GM18526 (cell line): ENCODE measurements around the gene PYGB.

ENCODE experiments used
- POLR2A ChIP-seq: IDR thresholded peaks from 3 replicates; pipeline ENCODE4 v1.6.1; 2011; ENCODE audit not compliant: insufficient read length; ENCODE audit errors: extremely low read depth

The PYGB gene

DNA sequence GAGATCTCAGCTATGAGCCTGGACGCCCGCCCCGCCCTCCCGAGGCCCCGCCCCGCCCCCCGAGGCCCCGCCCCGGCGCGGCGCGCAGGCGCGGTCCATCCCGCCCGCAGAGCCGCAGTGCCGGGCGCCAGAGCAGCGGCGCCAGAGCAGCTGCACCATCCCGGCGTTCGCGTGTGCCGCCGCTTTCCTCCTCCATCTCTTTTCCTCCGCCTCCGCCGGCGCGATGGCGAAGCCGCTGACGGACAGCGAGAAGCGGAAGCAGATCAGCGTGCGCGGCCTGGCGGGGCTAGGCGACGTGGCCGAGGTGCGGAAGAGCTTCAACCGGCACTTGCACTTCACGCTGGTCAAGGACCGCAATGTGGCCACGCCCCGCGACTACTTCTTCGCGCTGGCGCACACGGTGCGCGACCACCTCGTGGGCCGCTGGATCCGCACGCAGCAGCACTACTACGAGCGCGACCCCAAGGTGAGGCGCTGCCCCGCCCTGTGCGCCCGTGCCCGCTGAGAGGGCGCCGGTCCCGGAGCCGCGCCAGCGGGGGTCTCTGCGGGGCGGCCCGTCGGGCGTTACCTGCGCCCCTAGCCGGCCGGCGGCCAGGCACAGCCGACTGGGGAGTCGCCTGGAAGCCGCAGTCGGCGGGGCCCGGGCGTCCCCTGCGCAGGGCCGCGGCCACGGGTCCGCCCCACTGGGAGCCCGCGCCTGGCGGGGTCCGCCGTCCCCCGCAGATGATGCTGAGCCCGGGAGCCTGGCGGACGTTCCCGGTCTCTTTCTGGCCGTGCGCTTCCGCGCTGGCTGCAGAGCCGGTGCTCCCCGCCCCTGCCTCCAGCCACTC is at the start of gene PYGB:
PYGB (plus strand) TSS at position 130 of the 830 bp plus-strand sequence; CDS start at position 224, 94 bp downstream.
- TF ChIP-seq POLR2A: peak; percentile 84

DNA sequence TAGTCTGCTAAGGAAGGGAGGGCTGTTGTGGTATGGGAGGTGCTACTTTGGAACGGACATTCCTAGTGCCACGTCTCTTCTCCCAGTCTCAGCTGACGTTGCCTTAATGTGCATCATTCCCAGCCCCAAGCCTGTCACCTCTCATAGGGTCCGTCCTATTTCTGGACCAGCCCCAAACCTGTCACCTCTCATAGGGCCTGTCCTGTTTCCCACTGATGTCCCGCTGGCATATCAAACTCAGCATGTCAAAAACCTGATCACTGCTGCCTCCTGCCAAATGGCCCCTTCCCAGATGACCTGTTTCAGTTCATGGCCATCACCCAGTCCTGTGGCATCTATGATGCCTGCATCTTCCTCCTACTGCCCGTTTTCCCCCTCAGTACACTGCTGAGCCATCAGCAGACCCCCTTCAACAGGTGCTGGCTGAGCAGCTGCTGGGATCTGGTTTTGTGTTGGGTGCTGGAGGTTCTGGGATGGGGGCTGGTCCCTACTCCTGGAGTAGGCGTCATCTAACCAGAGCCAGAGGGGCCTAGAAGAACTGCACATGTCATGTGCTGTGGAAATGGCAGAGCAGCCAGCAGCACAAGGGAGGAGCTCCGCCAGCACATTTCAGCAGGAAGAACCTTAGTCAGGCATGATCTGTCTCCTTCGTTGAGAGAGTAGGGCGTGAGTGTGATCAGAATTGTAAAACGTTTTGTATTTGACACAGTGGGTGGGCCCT is 49.1 kb upstream of the PYGB start:
- no peak for TF ChIP-seq POLR2A

DNA sequence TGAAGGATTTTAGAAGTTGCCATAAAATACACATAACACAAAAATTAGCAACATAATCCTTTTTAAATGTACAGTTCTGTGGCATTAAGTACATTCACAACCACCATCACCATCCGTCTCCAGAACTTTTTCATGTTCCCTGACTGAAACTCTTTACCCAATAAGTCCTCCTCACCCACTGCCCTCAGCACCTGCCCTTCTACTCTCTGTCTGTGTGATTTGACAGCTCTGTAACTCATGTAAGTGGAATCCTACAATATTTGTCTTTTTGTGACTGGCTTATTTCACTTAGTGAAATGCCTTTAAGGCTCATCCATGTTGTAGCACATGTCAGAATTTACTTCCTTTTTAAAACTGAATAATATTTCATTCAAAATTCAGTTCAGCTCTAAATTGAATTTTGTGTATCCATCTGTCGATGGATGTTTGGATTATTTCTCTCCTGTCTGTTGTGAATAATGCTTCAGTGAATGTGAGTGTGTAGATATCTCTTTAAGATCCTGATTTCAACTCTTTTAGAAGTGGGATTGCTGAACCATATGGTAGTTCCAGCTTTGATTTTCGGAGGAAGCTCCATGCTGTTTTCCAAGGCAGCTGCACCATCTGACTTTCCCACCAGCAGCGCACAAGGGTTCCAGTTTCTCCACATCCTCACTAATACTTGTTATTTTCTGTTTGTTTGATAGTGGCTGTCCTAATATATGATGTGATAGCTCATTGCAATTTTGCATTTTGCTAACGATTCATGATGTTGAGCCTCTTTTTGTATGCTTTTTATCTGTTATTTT is 48.2 kb upstream of the PYGB start:
- no peak for TF ChIP-seq POLR2A

DNA sequence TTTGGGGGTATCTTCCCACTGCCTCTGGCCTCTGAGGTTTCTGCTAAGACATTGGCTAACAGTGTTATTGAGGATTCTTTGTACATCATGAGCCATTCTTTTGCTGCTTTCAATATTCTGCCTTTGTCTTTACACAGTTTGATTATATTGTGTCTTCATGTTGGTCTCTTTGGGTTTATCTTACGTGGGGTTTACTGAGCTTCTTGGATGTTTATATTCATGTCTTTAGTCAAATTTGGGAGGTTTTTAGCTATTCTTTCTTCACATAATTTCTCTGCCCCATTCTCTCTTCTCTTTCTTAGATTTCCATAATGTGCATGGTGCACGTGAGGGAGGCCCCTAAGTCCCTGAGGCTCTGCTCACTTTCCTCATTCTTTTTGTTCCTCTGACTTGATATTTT is 44.8 kb upstream of the PYGB start:
- TF ChIP-seq POLR2A: no peak

DNA sequence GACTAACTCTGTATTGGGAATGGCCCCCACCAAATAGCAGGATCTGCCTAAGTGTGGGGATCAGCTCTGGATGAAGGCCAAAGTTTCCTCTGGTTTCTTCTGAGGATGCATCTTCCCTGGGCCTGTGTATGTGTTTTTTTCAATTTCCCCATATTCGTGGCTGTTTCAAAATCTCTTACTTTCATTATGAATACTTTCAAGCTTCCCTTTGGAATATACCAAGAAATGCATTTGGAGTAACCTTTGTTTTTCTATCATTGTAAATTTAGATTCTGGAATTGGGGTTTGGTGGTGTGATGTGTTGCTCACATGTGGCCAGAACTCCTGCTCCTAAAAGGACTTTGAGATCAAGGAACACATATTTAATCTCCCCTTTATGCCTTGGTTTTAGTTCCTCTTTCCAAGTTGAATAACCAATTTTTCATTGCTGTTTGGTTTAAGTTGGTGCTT is 44.0 kb upstream of the PYGB start:
- no peak for TF ChIP-seq POLR2A

DNA sequence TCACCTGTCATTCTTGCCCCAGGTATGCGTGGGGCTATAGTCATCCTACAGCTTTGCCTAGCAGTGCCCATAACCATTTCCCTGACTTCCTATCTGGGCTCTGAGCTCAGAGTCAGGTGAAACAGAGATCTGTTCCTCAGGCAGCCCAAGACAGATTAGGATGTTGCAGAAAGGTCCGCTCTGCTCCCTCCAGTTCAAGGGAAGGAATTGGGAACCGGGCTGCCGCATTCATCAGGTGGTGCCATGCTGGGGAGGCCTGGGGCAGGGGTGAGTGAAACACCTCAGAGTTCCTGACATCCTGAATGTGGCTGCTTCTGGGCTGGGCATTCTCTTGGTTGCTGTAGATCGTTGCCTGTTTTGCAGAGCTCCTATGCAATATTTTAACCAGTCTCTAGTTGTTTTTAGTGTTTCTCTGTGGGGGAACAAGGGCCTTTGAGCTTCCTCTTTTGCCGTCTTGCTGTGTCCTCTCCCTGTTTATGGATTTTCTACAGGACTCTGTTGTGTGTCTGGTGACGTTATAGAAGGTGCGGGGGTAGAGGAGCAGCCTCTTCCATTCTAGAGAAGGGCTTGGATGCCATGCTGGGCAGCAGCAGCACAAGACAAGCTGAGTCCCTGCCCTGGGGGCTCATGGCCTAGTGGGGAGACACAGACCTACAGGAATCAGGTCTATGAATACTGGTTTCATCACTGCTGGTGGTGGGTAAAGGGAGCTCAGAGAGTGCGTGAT is 43.2 kb upstream of the PYGB start:
- no peak for TF ChIP-seq POLR2A

DNA sequence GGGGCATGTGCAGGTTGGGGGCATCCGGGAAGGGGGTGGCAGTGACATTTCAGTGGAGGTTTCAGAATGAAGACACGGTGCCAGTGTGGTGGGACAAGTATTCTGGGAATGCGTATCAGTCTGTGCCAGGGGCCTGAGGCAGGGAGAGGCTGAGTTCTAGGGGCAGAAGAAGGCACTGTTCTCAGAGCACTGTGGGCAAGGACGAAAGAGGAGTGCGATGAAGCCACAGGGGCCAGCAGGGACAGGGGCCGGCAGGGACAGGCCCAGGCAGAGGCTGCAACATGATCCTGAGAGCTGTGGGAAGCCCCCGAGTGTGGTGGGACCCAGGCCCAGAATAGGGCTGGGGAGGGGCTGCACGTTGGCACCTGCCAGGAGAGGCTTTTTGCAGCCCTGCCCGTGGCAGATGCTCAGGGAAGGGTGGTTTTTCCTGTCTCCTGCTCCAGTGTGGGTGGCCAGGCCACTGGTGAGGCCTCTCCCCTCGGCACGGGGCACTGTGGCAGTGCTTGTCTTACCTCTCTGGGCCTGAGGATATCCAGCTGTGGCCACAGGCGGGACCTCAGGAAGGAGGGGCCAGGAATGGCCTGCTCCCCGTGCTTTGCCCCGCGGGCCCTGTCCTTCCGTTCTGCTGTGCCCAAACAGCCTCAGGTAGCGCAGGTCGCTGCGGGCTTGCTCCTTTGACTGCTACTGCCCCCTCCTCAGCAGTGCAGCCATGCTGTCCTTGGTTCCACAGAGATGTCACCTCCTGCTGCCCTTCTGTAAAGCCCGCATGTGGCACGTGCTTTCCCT is 42.4 kb upstream of the PYGB start:
- no peak for TF ChIP-seq POLR2A

DNA sequence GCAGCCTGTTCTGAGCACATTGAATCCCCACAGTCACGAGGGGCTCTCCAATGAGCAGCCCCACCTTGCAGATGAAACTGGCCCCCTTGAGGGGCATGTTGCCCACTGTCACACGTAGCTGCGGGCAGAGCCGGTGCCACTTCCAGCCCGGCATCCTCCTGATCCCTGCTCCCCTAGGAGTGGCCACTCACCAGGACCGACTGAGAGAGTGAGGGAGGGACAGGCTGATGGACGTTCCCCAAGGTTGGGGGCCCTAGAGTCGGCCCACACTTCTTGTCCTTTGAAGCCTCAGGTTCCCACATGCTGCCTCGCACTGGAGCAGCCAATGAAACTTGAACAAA is 41.9 kb upstream of the PYGB start:
- TF ChIP-seq POLR2A: no peak

DNA sequence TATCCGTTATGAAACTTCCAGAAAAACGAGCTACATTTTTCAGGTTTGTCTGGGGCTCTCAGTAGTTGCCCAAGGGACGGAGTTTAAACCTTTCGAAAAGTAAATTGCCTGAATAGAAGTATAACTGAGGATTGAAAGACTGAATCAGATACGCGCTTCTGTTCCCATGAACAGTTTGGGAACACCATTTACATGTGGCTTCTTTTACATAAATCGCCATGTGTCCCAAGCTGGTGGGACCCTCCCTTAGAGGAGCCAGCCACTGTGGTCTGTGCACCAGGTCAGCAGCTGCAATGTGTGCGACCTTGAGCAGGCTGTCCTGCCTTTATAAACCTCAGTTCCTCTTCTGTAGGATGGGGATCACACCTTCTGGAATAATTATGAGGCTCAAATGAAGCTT is 41.3 kb upstream of the PYGB start:
- TF ChIP-seq POLR2A: no peak

DNA sequence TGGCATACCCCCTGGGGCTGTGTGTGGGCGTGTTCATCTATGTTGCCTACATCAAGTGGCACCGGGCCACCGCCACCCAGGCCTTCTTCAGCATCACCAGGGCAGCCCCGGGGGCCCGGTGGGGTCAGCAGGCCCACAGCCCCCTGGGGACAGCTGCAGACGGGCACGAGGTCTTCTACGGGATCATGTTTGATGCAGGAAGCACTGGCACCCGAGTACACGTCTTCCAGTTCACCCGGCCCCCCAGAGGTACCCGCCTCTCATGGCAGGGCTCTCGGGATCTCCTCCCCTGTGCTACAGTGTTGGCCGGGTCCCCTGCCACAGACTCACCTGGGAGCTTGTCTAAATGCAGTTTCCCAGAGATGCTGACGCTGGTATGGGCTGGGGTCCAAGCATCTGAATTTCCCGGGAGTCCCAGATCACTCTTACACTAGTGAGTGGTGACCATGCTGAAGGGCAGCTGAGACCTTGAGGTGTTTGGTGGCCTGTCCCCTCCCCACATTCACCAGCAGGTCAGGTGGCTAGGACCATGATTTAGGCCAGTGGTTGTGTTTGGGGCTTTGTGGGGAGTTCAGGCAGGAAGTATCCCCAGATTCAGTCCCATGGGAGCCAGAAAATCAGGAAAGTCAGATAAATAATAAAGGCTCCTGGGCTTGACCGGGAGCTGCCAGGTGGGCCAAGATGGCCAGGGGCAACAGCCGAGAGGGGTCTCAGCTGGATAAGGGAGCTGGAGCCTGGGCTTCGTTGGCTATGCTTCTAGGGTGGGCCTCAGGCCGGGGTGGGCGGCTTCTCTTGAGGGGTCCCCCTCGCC is 40.5 kb upstream of the PYGB start:
- TF ChIP-seq POLR2A: no peak

DNA sequence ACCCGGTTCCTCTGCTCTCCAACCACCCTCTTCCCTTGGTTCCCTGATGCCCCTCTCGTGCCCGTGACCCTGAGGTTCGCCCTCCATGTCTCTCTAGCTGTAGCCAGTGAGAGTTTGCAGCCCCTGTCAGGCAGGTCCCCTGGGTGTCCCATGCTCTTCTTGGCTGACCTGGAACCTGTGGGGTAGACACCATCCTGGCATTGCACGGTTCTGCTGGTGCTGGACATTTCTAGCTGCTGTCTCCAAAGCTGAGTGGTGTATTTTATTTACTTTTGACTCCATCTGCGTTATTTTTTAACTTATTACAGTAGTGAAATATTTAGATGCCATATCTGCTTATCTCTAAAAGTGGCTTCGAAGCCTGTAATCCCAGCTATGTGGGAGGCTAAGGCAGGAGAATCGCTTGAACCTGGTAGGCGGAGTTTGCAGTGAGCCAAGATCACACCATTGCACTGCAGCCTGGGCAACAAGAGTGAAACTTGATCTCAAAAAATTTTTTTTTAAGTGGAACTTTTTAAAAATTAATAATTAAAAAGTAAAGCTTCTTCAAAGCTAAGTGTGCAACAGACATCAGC is 39.8 kb upstream of the PYGB start:
- TF ChIP-seq POLR2A: no peak

DNA sequence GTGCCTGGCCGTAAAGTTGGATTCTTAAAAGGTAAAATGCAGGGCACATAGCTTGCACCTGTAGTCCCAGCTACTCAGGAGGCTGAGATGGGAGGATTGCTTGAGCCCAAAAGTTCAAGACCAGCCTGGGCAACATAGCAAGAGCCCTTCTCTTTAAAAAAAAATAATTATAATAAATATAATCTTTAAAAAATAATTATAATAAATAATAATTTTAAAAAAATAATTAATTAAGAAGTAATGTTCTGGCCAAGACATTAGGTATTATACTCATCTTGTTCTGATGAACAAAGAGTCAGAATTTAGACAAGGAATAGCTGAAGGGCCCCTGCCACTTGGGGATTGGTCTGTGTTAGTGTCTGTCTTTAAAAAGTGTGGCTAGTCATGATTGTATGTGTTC is 38.5 kb upstream of the PYGB start:
- TF ChIP-seq POLR2A: no peak

DNA sequence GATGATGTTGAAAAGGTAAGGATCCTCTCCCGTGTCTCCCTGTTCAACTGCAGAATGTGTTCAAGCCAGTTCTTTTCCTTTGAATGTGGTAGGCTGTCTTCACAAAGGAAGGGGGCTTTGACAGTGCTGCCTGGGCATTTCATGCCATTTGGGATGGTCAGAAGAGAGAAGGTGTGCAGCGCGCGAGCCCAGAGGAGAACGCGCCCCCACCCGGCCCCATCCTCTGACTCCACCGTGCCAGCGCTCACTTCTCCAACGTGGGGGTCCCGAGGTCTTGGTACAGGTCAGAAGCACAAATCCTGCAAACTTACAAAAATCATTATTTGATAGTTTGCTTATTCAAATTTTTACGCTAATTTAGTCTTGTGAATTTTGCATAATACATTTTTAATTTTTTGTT is 38.0 kb upstream of the PYGB start:
- TF ChIP-seq POLR2A: no peak
